Astrocyte (in vitro differentiated cells and primary cell): ENCODE data around the gene ZGPAT.

Experiments used
- CTCF ChIP-seq: IDR thresholded peaks from 2 replicates; pipeline ENCODE4 v1.5.1; 2011; ENCODE audit warnings: low read depth, mild to moderate bottlenecking, inconsistent platforms, low read length, moderate library complexity; ENCODE audit not compliant: insufficient read depth
- EZH2 ChIP-seq: IDR thresholded peaks from 2 replicates; pipeline ENCODE4 v1.6.1; 2012; ENCODE audit warnings: mild to moderate bottlenecking, low read length, inconsistent platforms; ENCODE audit not compliant: insufficient read depth

GRCh38 chr20:63662813-63663189 is 45.0 kb upstream of the ZGPAT start:
- TF ChIP-seq CTCF (no peak), EZH2 (no peak)
